ENCODE measurements around the gene PSORS1C2.
"Not testable (repeated sequence)": the region's sequence is repeated elsewhere in the genome, so short reads cannot be mapped to it uniquely, and the experiment has no call there.

DNA sequence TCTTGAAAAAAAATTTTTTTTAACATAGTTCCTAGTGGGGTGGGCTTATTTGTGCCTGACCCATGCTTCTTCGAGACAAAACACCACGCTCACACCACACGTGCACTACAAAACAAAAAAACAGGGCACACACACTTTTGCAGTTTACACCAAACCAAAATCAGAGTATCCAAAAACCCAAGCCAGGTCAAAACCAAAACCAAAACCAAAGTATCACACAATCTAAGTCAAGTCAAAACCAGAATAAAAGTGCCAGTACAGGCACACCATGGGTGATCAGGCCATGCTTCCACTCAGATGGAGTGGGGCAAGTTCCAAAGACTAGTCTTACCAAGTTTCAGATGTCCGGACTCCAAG lies 46.8 kb upstream of the PSORS1C2 start:
- TF ChIP-seq, protein P1, sequence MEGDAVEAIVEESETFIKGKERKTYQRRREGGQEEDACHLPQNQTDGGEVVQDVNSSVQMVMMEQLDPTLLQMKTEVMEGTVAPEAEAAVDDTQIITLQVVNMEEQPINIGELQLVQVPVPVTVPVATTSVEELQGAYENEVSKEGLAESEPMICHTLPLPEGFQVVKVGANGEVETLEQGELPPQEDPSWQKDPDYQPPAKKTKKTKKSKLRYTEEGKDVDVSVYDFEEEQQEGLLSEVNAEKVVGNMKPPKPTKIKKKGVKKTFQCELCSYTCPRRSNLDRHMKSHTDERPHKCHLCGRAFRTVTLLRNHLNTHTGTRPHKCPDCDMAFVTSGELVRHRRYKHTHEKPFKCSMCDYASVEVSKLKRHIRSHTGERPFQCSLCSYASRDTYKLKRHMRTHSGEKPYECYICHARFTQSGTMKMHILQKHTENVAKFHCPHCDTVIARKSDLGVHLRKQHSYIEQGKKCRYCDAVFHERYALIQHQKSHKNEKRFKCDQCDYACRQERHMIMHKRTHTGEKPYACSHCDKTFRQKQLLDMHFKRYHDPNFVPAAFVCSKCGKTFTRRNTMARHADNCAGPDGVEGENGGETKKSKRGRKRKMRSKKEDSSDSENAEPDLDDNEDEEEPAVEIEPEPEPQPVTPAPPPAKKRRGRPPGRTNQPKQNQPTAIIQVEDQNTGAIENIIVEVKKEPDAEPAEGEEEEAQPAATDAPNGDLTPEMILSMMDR (conservative IDR thresholded peaks at IDR 0.05; ENCODE audit: low read length) = not testable (repeated sequence)
- not testable (repeated sequence) for TF ChIP-seq EZH2phosphoT487 (IDR thresholded peaks at IDR 0.05; ENCODE audit: borderline replicate concordance, low read depth, low read length)

Measured in OCI-LY7 (cell line).